OCI-LY7 (cell line): ENCODE measurements around the gene GZMM. TPM values are rescaled to one million over a fixed set of nuclear protein-coding genes. Genes with fewer than 3 reads are reported as not detected.

Source experiments
- BruUV-seq: library from RNA; stranded (reverse); fragments of 400-500 nt; replicated peaks from 2 replicates; lab custom pipeline; 2021; lab: Mats Ljungman, UMichigan
- CTCF ChIA-PET: fragments of 300-600 bp; sonication (Branson Sonifier 250); formaldehyde crosslinking; loops from one replicate; lab custom pipeline; 2022; ENCODE audit warnings: antibody characterized with exemption; ENCODE audit not compliant: unreplicated experiment; lab: Charles Lee
- POLR2A ChIA-PET: fragments of 300-600 bp; sonication (Branson Sonifier 250); formaldehyde crosslinking; loops from one replicate; lab custom pipeline; 2022; ENCODE audit warnings: antibody characterized with exemption; lab: Charles Lee
- DNase-seq: peaks from one replicate; pipeline ENCODE4 v3.0.0-alpha.2; 2015; ENCODE audit warnings: low spot score
- H2AFZ ChIP-seq: fragments of 200-600 bp; sonication (generic), shearing (Covaris generic); 2 replicates; pipeline ENCODE4 v1.6.1; 2014; ENCODE audit warnings: mild to moderate bottlenecking, antibody characterized with exemption, low read length, moderate library complexity
- H3K27ac ChIP-seq: fragments of 200-600 bp; sonication (generic); 2 replicates; pipeline ENCODE4 v1.5.1; 2014; ENCODE audit warnings: mixed run types, low read depth, mild to moderate bottlenecking, moderate library complexity, low read length, inconsistent platforms; ENCODE audit not compliant: poor library complexity, severe bottlenecking
- H3K36me3 ChIP-seq: fragments of 200-600 bp; sonication (generic); 2 replicates; pipeline ENCODE4 v1.6.1; 2014; ENCODE audit warnings: mild to moderate bottlenecking, antibody characterized with exemption, low read length, moderate library complexity, mixed read lengths; ENCODE audit not compliant: insufficient read depth
- H3K4me1 ChIP-seq: fragments of 200-600 bp; sonication (generic); 2 replicates; pipeline ENCODE4 v1.5.1; 2014; ENCODE audit warnings: mild to moderate bottlenecking, low read length; ENCODE audit not compliant: insufficient read depth, poor library complexity, severe bottlenecking
- H3K4me2 ChIP-seq: fragments of 200-600 bp; sonication (generic); 2 replicates; pipeline ENCODE4 v1.6.1; 2014; ENCODE audit warnings: mild to moderate bottlenecking, low read length
- H3K4me3 ChIP-seq: fragments of 200-600 bp; sonication (generic); 2 replicates; pipeline ENCODE4 v1.5.1; 2014; ENCODE audit warnings: mild to moderate bottlenecking, low read depth, low read length; ENCODE audit not compliant: poor library complexity, severe bottlenecking
- H3K79me2 ChIP-seq: fragments of 200-600 bp; sonication (generic); 2 replicates; pipeline ENCODE4 v1.6.1; 2016; ENCODE audit warnings: low read depth, mild to moderate bottlenecking, low read length, moderate library complexity, mixed read lengths; ENCODE audit not compliant: insufficient read depth
- H3K9me2 ChIP-seq: fragments of 200-600 bp; sonication (generic); 2 replicates; pipeline ENCODE4 v1.6.1; 2016; ENCODE audit warnings: mild to moderate bottlenecking, low read length, mixed read lengths; ENCODE audit not compliant: insufficient read depth
- H3K9me3 ChIP-seq: fragments of 200-600 bp; sonication (generic); 2 replicates; pipeline ENCODE4 v1.6.1; 2014; ENCODE audit warnings: mild to moderate bottlenecking, mixed run types, low read length, mixed read lengths
- H4K20me1 ChIP-seq: fragments of 200-600 bp; sonication (generic); 2 replicates; pipeline ENCODE4 v1.6.1; 2014; ENCODE audit warnings: mild to moderate bottlenecking, antibody characterized with exemption, low read length, moderate library complexity, mixed read lengths; ENCODE audit not compliant: insufficient read depth
- EZH2phosphoT487 ChIP-seq: fragments of 200-600 bp; sonication (generic); IDR thresholded peaks from 2 replicates; pipeline ENCODE4 v1.6.1; 2018; ENCODE audit warnings: low read depth, borderline replicate concordance, mild to moderate bottlenecking, mixed run types, antibody characterized with exemption, low read length, moderate library complexity, mixed read lengths
- intact Hi-C: fragments of 100-400 bp; cut with micrococcal nuclease; formaldehyde crosslinking; loops from one replicate; pipeline ENCODE4 v1.10.0; 2022; ENCODE audit not compliant: unreplicated experiment
- total RNA-seq, 2 experiments: library from RNA; depleted of rRNA in 1 of 2; stranded (reverse); fragments of >200 nt in 1 of 2; shearing (Covaris generic) in 1 of 2; gene quantifications; 2 replicates each; pipeline ENCODE4 v1.2.3, GENCODE V29; 2014 to 2022
- TF ChIP-seq, protein P1 (sequence below): fragments of 200-600 bp; sonication (generic); conservative IDR thresholded peaks from 2 replicates; pipeline ENCODE4 v1.5.1; 2014; ENCODE audit warnings: mild to moderate bottlenecking, antibody characterized with exemption, low read length, moderate library complexity, mixed read lengths

GZMM gene
- total RNA-seq, 2 experiments from 2014 or later, result not detected

GRCh38 chr19:514166-514663 lies 29.6 kb upstream of the GZMM start:
- ChIA-PET CTCF (no interaction called here), POLR2A (no interaction called here)
- H3K9me2 ChIP-seq, result no peaks in the 10 kb centered on the region
- no peaks in the 10 kb centered on the region for H3K79me2 ChIP-seq
- no peaks in the 10 kb centered on the region for H4K20me1 ChIP-seq
- TF ChIP-seq EZH2phosphoT487, result no peak
- TF ChIP-seq, protein P1, sequence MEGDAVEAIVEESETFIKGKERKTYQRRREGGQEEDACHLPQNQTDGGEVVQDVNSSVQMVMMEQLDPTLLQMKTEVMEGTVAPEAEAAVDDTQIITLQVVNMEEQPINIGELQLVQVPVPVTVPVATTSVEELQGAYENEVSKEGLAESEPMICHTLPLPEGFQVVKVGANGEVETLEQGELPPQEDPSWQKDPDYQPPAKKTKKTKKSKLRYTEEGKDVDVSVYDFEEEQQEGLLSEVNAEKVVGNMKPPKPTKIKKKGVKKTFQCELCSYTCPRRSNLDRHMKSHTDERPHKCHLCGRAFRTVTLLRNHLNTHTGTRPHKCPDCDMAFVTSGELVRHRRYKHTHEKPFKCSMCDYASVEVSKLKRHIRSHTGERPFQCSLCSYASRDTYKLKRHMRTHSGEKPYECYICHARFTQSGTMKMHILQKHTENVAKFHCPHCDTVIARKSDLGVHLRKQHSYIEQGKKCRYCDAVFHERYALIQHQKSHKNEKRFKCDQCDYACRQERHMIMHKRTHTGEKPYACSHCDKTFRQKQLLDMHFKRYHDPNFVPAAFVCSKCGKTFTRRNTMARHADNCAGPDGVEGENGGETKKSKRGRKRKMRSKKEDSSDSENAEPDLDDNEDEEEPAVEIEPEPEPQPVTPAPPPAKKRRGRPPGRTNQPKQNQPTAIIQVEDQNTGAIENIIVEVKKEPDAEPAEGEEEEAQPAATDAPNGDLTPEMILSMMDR, result no peak
- intact Hi-C loops, result no loop called here
- peaks cover 12% of the 10 kb centered on the region for H3K36me3 ChIP-seq
- BruUV-seq, result no TSS peak
- H2AFZ ChIP-seq, result no peak overlapping the region
- no peak overlapping the region for H3K4me2 ChIP-seq
- no peak for DNase-seq
- no peak overlapping the region for H3K4me3 ChIP-seq
- H3K9me3 ChIP-seq, result no peaks in the 10 kb centered on the region
- peaks cover 17% of the 10 kb centered on the region for H3K4me1 ChIP-seq
- H3K27ac ChIP-seq, result no peak overlapping the region

GRCh38 chr19:517721-518597 lies 25.9 kb upstream of the GZMM start:
- no peaks in the 10 kb centered on the region for H3K4me1 ChIP-seq
- H4K20me1 ChIP-seq, result no peaks in the 10 kb centered on the region
- DNase-seq, result no peak
- intact Hi-C loops, result no loop called here
- H3K79me2 ChIP-seq, result no peaks in the 10 kb centered on the region
- no peak overlapping the region for H3K4me3 ChIP-seq
- no peak overlapping the region for H2AFZ ChIP-seq
- CTCF ChIA-PET, result no interaction called here
- no peaks in the 10 kb centered on the region for H3K9me3 ChIP-seq
- no peaks in the 10 kb centered on the region for H3K9me2 ChIP-seq
- H3K27ac ChIP-seq, result no peak overlapping the region
- BruUV-seq, result no TSS peak
- POLR2A ChIA-PET, result no interaction called here
- no peak overlapping the region for H3K4me2 ChIP-seq
- TF ChIP-seq, protein P1, result no peak
- no peak for TF ChIP-seq EZH2phosphoT487
- H3K36me3 ChIP-seq, result peaks cover 12% of the 10 kb centered on the region
